Kidney (tissue), 14 donors: ENCODE results near the gene ZNF341. TPM values are rescaled to one million over a fixed set of nuclear protein-coding genes. Genes with fewer than 3 reads are reported as not detected.

ENCODE experiments used
- DNase-seq, 5 donors: peaks; one replicate each; pipeline ENCODE4 v3.0.0-alpha.2; 2013 to 2020
- FAIRE-seq: peaks from 2 replicates; lab custom pipeline; 2012; peaks lifted over from hg19 to GRCh38; lab: Jason Lieb, UNC
- H3K27ac ChIP-seq, 2 donors: one replicate each; pipeline ENCODE4 v1.7.0; 2013; ENCODE audit warnings: low read depth in 2 of 2, low read length in 2 of 2, inconsistent platforms in 1 of 2
- H3K27me3 ChIP-seq: one replicate; pipeline ENCODE4 v1.7.1; 2013; ENCODE audit warnings: low read length, inconsistent platforms; ENCODE audit not compliant: control insufficient read depth, insufficient read depth
- H3K36me3 ChIP-seq, 3 donors: one replicate each; pipeline versions ENCODE4 v1.7.0 to v1.7.1; 2013; ENCODE audit warnings: low read length in 3 of 3, control low read depth in 1 of 3, inconsistent platforms in 1 of 3; ENCODE audit not compliant: insufficient read depth in 3 of 3, control insufficient read depth in 2 of 3
- H3K4me1 ChIP-seq, 3 donors: one replicate each; pipeline versions ENCODE4 v1.7.0 to v1.7.1; 2013; ENCODE audit warnings: low read length in 3 of 3, inconsistent platforms in 1 of 3, low read depth in 1 of 3; ENCODE audit not compliant: control insufficient read depth in 2 of 3, insufficient read depth in 2 of 3
- H3K4me3 ChIP-seq, 3 donors: one replicate each; pipeline versions ENCODE4 v1.7.0 to v1.8.1; 2013; ENCODE audit warnings: low read length in 3 of 3, control low read depth in 1 of 3, inconsistent platforms in 1 of 3
- H3K9ac ChIP-seq, 3 donors: one replicate each; pipeline versions ENCODE4 v1.7.0 to v1.7.1; 2013; ENCODE audit warnings: low read length in 3 of 3, control low read depth in 1 of 3, inconsistent platforms in 1 of 3
- H3K9me3 ChIP-seq, 3 donors: one replicate each; pipeline versions ENCODE4 v1.7.0 to v1.7.1; 2013; ENCODE audit warnings: low read length in 3 of 3, control low read depth in 1 of 3, inconsistent platforms in 1 of 3; ENCODE audit not compliant: control insufficient read depth in 2 of 3, insufficient read depth in 1 of 3
- CTCF ChIP-seq: IDR thresholded peaks from 3 replicates; pipeline ENCODE4 v1.5.1; 2012; ENCODE audit warnings: mild to moderate bottlenecking, moderate library complexity, borderline replicate concordance; ENCODE audit not compliant: insufficient read depth; ENCODE audit errors: extremely low read depth
- intact Hi-C: fragments of 100-400 bp; cut with DNase I; formaldehyde crosslinking; loops from one replicate; pipeline ENCODE4 v1.11.1; 2022
- polyA plus RNA-seq: library from polyadenylated mRNA; stranded (reverse); fragments of 350-450 nt; fragmentation: Illumina TruSeq; extraction: RNeasy Lipid Tissue Mini Kit (QIAGEN cat#74804); gene quantifications from one replicate; pipeline ENCODE4 v1.2.3, GENCODE V29; 2014; ENCODE audit warnings: low read depth, low replicate concordance; ENCODE audit not compliant: insufficient read depth
- total RNA-seq: library from RNA; stranded (reverse); fragmentation: NEBNext Ultra II Directional; extraction: Animal tissue kit (Norgen Biotek cat#: 25700); gene quantifications from one replicate; pipeline ENCODE4 v1.2.1, GENCODE V29; 2021
- donor health status: control.
- donor health status: control.
- donor health status: control.
- donor health status: control.
- donor health status: control.
- donor health status: DM: yes; HTN: yes; CAD: no.
- donor health status: Normal renal cell carcinoma (clear cell type).

Gene ZNF341
- total and polyA plus RNA-seq, 2 donors from 2014 or later = 1.5 to 2.6 TPM

GRCh38 chr20:33833333-33833732 lies 101.5 kb downstream of the ZNF341 start:
- intact Hi-C loops = no loop called here
- no peaks in the 10 kb centered on the region for H3K9me3 ChIP-seq
- H3K27ac ChIP-seq = no peak overlapping the region
- FAIRE-seq = no peak
- peaks cover 3 to 31% (median 29%) of the 10 kb centered on the region in 3 donors for H3K4me1 ChIP-seq
- no peak overlapping the region for H3K4me3 ChIP-seq
- no peak for DNase-seq
- H3K36me3 ChIP-seq = no peaks in the 10 kb centered on the region
- no peaks in the 10 kb centered on the region for H3K27me3 ChIP-seq
- TF ChIP-seq CTCF = no peak
- H3K9ac ChIP-seq = no peak overlapping the region

GRCh38 chr20:33835615-33836172 lies 103.9 kb downstream of the ZNF341 start:
- Histone ChIP-seq H3K9ac (no peak overlapping the region), H3K4me3 (no peak overlapping the region), H3K27me3 (no peaks in the 10 kb centered on the region), H3K27ac (no peak overlapping the region), H3K36me3 (no peaks in the 10 kb centered on the region), H3K4me1 (peaks cover 3 to 27% (median 24%) of the 10 kb centered on the region in 3 donors), H3K9me3 (no peaks in the 10 kb centered on the region)
- FAIRE-seq (no peak), DNase-seq (no peak)
- no peak for TF ChIP-seq CTCF
- intact Hi-C loops = no loop called here

DNA sequence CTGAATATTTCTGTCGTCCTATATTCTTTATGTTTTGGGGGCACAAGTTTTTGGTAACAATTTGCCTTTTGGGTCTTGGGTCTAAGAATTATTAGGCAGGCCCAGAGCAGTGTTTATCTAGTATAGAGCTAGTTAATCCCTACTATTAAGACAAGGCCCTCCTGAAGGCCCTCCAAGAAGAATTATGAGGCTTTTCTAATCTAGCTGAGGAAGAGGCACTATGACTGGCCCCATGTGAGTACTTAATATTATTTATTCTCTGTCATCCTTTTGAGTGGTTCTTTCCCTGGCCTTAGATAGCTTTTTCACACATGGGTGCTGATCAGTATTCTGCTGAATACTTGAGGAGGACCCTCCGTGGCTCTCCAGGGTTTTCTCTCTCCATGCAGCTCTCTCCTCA lies 104.5 kb downstream of the ZNF341 start:
- no peaks in the 10 kb centered on the region for H3K36me3 ChIP-seq
- no peak for DNase-seq
- no peak overlapping the region for H3K4me3 ChIP-seq
- no peaks in the 10 kb centered on the region for H3K9me3 ChIP-seq
- FAIRE-seq = no peak
- no peaks in the 10 kb centered on the region for H3K27me3 ChIP-seq
- no peak overlapping the region for H3K27ac ChIP-seq
- peaks cover 3 to 28% (median 24%) of the 10 kb centered on the region in 3 donors for H3K4me1 ChIP-seq
- no peak overlapping the region for H3K9ac ChIP-seq
- TF ChIP-seq CTCF = no peak
- intact Hi-C loops = no loop called here
